DOHH2 (cell line): Measurements from ENCODE around the gene KAT2B.

Experiments used
- EZH2phosphoT487 ChIP-seq: fragments of 200-600 bp; sonication (generic); IDR thresholded peaks from 2 replicates; pipeline ENCODE4 v1.6.1; 2017; ENCODE audit warnings: borderline replicate concordance, mild to moderate bottlenecking, antibody characterized with exemption, low read length, moderate library complexity, mixed read lengths
- TF ChIP-seq, protein P1 (sequence below): fragments of 200-600 bp; sonication (generic); IDR thresholded peaks from one replicate; pipeline ENCODE4 v1.5.1; 2014; ENCODE audit warnings: antibody characterized with exemption, mild to moderate bottlenecking, low read depth, low read length; ENCODE audit not compliant: poor library complexity, severe bottlenecking

DNA sequence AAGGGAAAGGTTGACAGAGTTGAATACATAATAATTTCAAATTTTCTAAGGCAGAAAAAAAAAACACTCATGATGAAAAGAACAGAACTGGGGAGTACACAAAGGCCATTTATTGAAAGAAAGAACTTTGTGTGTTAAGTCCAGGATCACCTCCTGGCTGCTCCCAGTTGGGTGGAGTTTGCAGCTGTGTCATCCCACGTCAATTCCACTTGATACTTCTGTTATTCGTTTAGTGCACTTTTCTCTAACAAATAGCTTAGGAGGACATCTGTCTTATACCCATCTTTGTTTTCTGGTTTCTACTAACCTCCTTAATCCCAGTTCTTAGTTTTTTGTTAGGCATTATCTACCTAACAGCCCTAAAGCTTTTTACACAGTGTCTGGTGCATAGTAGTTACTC lies 101.1 kb downstream of the KAT2B start:
- TF ChIP-seq, protein P1, sequence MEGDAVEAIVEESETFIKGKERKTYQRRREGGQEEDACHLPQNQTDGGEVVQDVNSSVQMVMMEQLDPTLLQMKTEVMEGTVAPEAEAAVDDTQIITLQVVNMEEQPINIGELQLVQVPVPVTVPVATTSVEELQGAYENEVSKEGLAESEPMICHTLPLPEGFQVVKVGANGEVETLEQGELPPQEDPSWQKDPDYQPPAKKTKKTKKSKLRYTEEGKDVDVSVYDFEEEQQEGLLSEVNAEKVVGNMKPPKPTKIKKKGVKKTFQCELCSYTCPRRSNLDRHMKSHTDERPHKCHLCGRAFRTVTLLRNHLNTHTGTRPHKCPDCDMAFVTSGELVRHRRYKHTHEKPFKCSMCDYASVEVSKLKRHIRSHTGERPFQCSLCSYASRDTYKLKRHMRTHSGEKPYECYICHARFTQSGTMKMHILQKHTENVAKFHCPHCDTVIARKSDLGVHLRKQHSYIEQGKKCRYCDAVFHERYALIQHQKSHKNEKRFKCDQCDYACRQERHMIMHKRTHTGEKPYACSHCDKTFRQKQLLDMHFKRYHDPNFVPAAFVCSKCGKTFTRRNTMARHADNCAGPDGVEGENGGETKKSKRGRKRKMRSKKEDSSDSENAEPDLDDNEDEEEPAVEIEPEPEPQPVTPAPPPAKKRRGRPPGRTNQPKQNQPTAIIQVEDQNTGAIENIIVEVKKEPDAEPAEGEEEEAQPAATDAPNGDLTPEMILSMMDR = no peak
- TF ChIP-seq EZH2phosphoT487 = no peak
